ENCODE data around the gene CACNA1C. TPM values are rescaled to one million over a fixed set of nuclear protein-coding genes. Genes with fewer than 3 reads are reported as not detected.
A peak's percentile ranks its signal among the peaks of the same experiment; 100 is the strongest.

Gene CACNA1C
- total and polyA plus RNA-seq, 10 of the 15 experiments (the other 5 are each of a cell fraction or from before 2014, with no cell fraction given) = under 0.01 to 0.15 (median 0.09) TPM; not detected in 5

GRCh38 chr12:2004113-2004929, 48.5 kb upstream of the CACNA1C start, which contains the start of gene DCP1B (continued):
- peak; percentile 97 for TF ChIP-seq RELB (IDR thresholded peaks at IDR 0.05; ENCODE audit: low read depth)
- peak; percentile 96 for TF ChIP-seq CHD1 (IDR thresholded peaks at IDR 0.05; ENCODE audit: low read depth, low read length)
- TF ChIP-seq STAT1 (conservative IDR thresholded peaks at IDR 0.05) = peak; percentile 75; the same call in 1 of the 2 replicates
- peak; percentile 89 for TF ChIP-seq POLR2AphosphoS5 (IDR thresholded peaks at IDR 0.05; ENCODE audit: low read length)
- peak; percentile 98 for TF ChIP-seq POLR2A (IDR thresholded peaks at IDR 0.05; ENCODE audit: low read depth, low read length)
- TF ChIP-seq JUNB (IDR thresholded peaks at IDR 0.05) = no peak
- TF ChIP-seq CREM (IDR thresholded peaks at IDR 0.05; ENCODE audit: low read depth) = peak; percentile 61; the same call in 1 of the 2 replicates
- TF ChIP-seq SREBF2 (IDR thresholded peaks at IDR 0.05; ENCODE audit: low read length) = no peak
- no peak for TF ChIP-seq RBBP5 (conservative IDR thresholded peaks at IDR 0.05)
- TF ChIP-seq, protein P1, sequence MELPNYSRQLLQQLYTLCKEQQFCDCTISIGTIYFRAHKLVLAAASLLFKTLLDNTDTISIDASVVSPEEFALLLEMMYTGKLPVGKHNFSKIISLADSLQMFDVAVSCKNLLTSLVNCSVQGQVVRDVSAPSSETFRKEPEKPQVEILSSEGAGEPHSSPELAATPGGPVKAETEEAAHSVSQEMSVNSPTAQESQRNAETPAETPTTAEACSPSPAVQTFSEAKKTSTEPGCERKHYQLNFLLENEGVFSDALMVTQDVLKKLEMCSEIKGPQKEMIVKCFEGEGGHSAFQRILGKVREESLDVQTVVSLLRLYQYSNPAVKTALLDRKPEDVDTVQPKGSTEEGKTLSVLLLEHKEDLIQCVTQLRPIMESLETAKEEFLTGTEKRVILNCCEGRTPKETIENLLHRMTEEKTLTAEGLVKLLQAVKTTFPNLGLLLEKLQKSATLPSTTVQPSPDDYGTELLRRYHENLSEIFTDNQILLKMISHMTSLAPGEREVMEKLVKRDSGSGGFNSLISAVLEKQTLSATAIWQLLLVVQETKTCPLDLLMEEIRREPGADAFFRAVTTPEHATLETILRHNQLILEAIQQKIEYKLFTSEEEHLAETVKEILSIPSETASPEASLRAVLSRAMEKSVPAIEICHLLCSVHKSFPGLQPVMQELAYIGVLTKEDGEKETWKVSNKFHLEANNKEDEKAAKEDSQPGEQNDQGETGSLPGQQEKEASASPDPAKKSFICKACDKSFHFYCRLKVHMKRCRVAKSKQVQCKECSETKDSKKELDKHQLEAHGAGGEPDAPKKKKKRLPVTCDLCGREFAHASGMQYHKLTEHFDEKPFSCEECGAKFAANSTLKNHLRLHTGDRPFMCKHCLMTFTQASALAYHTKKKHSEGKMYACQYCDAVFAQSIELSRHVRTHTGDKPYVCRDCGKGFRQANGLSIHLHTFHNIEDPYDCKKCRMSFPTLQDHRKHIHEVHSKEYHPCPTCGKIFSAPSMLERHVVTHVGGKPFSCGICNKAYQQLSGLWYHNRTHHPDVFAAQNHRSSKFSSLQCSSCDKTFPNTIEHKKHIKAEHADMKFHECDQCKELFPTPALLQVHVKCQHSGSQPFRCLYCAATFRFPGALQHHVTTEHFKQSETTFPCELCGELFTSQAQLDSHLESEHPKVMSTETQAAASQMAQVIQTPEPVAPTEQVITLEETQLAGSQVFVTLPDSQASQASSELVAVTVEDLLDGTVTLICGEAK (IDR thresholded peaks at IDR 0.05; ENCODE audit: borderline replicate concordance) = peak; percentile 77
- TF ChIP-seq ATF7 (IDR thresholded peaks at IDR 0.05; ENCODE audit: low read depth) = no peak
- TF ChIP-seq, protein P2, sequence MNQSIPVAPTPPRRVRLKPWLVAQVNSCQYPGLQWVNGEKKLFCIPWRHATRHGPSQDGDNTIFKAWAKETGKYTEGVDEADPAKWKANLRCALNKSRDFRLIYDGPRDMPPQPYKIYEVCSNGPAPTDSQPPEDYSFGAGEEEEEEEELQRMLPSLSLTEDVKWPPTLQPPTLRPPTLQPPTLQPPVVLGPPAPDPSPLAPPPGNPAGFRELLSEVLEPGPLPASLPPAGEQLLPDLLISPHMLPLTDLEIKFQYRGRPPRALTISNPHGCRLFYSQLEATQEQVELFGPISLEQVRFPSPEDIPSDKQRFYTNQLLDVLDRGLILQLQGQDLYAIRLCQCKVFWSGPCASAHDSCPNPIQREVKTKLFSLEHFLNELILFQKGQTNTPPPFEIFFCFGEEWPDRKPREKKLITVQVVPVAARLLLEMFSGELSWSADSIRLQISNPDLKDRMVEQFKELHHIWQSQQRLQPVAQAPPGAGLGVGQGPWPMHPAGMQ (IDR thresholded peaks at IDR 0.05; ENCODE audit: borderline replicate concordance) = no peak
- TF ChIP-seq BMI1 (IDR thresholded peaks at IDR 0.05; ENCODE audit: borderline replicate concordance) = peak; percentile 97
- no peak for TF ChIP-seq SMC3 (IDR thresholded peaks at IDR 0.05; ENCODE audit: borderline replicate concordance, low read length)
- no peak for TF ChIP-seq SUPT20H (IDR thresholded peaks at IDR 0.05; ENCODE audit: borderline replicate concordance, control insufficient read depth, low read depth, low read length)
- TF ChIP-seq TCF3 (IDR thresholded peaks at IDR 0.05; ENCODE audit: borderline replicate concordance, insufficient read depth, low read depth, low read length) = peak; percentile 39; the same call in 1 of the 2 replicates
- peak; percentile 87 for TF ChIP-seq RELA (IDR thresholded peaks at IDR 0.05; ENCODE audit: borderline replicate concordance, partially characterized antibody)
- TF ChIP-seq GATAD2B (conservative IDR thresholded peaks at IDR 0.05; ENCODE audit: low read depth) = peak; percentile 77
- TF ChIP-seq, protein P3, sequence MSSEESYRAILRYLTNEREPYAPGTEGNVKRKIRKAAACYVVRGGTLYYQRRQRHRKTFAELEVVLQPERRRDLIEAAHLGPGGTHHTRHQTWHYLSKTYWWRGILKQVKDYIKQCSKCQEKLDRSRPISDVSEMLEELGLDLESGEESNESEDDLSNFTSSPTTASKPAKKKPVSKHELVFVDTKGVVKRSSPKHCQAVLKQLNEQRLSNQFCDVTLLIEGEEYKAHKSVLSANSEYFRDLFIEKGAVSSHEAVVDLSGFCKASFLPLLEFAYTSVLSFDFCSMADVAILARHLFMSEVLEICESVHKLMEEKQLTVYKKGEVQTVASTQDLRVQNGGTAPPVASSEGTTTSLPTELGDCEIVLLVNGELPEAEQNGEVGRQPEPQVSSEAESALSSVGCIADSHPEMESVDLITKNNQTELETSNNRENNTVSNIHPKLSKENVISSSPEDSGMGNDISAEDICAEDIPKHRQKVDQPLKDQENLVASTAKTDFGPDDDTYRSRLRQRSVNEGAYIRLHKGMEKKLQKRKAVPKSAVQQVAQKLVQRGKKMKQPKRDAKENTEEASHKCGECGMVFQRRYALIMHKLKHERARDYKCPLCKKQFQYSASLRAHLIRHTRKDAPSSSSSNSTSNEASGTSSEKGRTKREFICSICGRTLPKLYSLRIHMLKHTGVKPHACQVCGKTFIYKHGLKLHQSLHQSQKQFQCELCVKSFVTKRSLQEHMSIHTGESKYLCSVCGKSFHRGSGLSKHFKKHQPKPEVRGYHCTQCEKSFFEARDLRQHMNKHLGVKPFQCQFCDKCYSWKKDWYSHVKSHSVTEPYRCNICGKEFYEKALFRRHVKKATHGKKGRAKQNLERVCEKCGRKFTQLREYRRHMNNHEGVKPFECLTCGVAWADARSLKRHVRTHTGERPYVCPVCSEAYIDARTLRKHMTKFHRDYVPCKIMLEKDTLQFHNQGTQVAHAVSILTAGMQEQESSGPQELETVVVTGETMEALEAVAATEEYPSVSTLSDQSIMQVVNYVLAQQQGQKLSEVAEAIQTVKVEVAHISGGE (CRISPR knock-in tag; IDR thresholded peaks at IDR 0.05) = no peak
- no peak for TF ChIP-seq SMAD1 (IDR thresholded peaks at IDR 0.05; ENCODE audit: low read depth, partially characterized antibody)
- TF ChIP-seq ZNF622 (IDR thresholded peaks at IDR 0.05) = no peak

Data from GM12878 (cell line).